Hepatic stellate cell (primary cell): ENCODE results near the gene HSF2.

Experiments
- DNase-seq: peaks from one replicate; pipeline ENCODE4 v3.0.0; 2011; ENCODE audit warnings: low spot score

HSF2 gene

GRCh38 chr6:122400121-122400450 lies 634 bp downstream of the HSF2 start:
- no peak for DNase-seq

DNA sequence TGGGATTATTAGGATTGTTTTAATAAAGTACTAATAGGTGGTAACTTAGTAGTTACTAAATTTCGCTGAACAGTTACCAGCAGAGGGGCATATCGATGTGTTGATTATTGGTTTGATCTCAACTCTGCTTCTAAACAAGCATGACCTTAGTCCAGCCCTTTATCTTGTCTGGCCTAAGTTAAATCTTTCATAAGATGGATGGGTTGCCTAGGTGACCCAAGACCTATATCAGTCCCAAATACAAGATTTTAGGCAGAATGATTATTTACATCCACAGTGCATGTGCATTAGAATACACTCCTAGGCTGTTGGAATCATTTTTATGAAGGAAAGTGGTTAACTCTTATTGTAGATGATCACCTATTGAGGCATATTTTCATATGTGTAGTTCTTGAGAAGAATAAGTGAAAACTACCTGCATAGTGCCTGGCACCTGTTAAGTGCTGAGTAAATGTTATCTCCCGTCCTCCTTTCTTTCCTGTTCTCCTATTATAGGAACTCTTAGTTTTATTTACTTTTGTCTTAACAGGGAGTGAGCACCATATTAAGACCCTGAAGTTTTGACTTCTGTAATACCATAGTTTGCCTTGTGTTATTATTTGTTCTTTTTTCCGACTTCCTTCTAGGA lies 1.1 kb downstream of the HSF2 start:
- DNase-seq, result no peak

DNA sequence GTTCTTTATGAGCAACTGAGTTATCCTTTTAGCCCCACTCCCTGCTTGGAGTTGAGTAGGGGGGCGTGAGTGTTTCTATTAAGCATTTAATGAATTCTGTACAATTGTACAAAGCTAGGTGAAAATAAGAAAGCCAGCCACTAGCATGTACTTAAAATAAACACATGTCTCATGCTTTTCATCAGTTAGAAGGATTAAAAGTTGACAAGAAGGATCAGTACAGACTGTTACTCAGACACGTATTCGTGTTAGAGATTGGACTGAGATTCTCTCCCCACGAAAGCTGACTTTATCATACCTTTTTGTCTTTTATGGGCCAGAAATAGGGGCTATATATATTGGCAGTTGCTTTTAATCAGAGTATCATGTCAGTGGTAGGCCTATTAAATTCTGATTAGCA lies 1.7 kb downstream of the HSF2 start:
- DNase-seq, result no peak

- DNase-seq, result no peak
Observed at GRCh38 chr6:122404444-122404843, 5.0 kb downstream of the HSF2 start.

GRCh38 chr6:122405417-122405816 lies 6.0 kb downstream of the HSF2 start:
- DNase-seq, result no peak

- no peak for DNase-seq
Observed at GRCh38 chr6:122406187-122406586, 6.7 kb downstream of the HSF2 start.

GRCh38 chr6:122407712-122408111 lies 8.3 kb downstream of the HSF2 start:
- no peak for DNase-seq

GRCh38 chr6:122408240-122408639 lies 8.8 kb downstream of the HSF2 start:
- no peak for DNase-seq

- no peak for DNase-seq
Observed at GRCh38 chr6:122408702-122409458, 9.4 kb downstream of the HSF2 start.

- DNase-seq, result no peak
Observed at GRCh38 chr6:122412001-122412400, 12.5 kb downstream of the HSF2 start.

GRCh38 chr6:122416825-122417224 lies 17.4 kb downstream of the HSF2 start:
- DNase-seq, result no peak

GRCh38 chr6:122422003-122422402 lies 22.6 kb downstream of the HSF2 start:
- DNase-seq, result no peak

- no peak for DNase-seq
Observed at GRCh38 chr6:122422614-122423267, 23.3 kb downstream of the HSF2 start.

DNA sequence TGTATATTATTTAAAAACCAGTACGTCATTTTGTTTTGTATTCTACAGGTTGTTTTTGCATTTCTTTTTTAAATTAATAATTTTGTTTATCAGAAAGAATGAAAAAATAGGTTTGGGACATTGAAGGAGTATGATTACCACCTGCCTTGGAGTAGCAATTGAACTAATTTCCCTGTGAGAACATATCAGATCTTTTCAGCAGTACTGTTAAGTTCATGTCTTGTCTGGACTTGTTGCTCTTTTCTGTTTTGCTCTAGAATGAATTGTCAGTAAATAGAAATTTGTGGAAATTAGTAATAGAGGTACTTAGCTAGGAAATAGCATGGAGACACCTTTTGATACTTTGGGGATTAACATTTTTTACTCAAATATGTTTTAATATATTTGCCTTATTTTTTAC lies 24.3 kb downstream of the HSF2 start:
- DNase-seq, result no peak

- no peak for DNase-seq
Observed at GRCh38 chr6:122426597-122426996, 27.1 kb downstream of the HSF2 start.

GRCh38 chr6:122428781-122429180 lies 29.3 kb downstream of the HSF2 start:
- DNase-seq, result no peak

GRCh38 chr6:122429323-122429722 lies 29.9 kb downstream of the HSF2 start:
- DNase-seq, result no peak

DNA sequence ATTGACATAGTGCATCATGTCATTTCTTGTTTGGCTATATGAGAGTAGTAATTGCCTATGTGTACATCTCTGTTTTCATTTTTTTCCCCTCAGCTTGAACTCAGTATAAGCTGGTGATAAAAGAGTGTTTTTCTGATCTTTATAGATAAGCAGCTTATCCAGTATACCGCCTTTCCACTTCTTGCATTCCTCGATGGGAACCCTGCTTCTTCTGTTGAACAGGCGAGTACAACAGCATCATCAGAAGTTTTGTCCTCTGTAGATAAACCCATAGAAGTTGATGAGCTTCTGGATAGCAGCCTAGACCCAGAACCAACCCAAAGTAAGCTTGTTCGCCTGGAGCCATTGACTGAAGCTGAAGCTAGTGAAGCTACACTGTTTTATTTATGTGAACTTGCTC lies 32.3 kb downstream of the HSF2 start:
- DNase-seq, result no peak

- DNase-seq, result no peak
Observed at GRCh38 chr6:122432816-122433215, 33.4 kb downstream of the HSF2 start.

DNA sequence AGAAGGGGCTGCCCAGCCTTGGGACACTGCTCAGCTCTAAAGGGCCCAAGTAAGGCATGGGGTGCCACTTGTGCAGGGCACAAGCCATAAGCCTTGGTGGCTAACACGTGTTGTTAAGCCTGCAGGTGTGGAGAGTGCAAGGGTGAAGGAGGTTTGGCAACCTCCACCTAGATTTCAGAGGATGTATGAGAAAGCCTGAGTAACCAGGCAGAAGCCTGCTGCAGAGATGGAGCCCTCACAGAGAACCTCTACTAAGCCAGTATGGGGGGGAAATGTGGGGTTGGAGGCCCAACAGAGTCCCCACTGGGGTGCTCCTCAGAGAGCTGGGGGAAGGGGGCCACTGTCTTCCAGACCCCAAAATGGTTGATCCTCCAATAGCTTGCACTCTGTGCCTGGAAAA lies 39.5 kb downstream of the HSF2 start:
- DNase-seq, result no peak

DNA sequence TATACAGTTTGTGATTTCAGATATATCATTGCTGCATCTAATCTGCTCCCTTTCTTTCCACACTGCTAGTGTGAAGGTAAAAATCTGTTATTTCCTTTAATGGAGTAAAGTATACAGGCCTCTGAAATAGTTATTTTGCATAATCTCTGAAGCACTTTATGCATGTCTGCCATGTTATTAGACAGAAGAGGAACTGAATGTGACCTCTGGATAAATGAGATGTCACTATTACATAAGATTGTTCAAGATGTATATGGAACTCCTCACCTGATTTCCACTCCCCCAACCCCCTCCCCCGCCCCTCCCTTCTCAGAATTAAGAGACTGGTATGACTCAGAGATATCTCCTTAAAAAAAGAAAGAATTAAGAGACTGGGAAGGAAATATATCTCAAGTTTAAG lies 45.8 kb downstream of the HSF2 start:
- DNase-seq, result no peak

DNA sequence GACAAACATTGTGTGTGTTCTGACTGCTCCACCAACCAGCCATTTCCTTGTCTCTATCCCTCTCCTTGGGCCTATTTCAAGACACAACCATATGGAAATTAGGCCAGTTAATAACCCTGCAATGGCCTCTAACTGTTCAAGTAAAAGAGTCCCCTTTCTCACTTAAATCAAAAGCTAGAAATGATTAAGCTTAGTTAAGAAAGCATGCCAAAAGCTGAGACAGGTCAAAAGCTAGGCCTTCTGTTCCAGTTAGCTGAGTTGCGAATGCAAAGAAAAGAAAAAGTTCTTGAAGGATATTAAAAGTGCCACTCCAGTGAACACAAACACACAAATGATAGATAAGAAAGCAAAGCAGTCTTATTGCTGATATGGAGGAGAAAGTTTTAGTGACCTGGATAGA lies 49.6 kb downstream of the HSF2 start:
- no peak for DNase-seq

DNA sequence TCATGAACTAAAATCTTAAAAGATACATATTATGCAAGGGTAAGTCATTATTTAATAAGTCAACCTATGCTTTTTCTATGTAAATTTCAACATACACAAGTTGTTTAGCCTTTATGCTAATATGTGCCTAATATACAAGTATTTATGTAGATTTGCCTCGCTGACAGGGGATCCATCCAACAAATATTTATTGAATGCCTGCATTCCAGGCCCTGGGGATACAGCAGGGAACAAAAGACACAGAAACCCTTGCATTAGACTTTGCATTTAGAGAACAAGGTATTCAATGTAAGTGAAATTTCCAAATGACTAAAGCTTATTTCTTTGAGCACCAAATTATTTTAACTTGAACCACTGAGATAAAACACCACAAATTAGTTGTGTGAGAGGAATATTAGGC lies 53.1 kb downstream of the HSF2 start:
- no peak for DNase-seq

GRCh38 chr6:122454673-122455072 lies 55.2 kb downstream of the HSF2 start:
- DNase-seq, result no peak
